Measurements from ENCODE around the gene CARD14.
"Not testable (repeated sequence)": the region's sequence is repeated elsewhere in the genome, so short reads cannot be mapped to it uniquely, and the experiment has no call there.

The CARD14 gene

DNA sequence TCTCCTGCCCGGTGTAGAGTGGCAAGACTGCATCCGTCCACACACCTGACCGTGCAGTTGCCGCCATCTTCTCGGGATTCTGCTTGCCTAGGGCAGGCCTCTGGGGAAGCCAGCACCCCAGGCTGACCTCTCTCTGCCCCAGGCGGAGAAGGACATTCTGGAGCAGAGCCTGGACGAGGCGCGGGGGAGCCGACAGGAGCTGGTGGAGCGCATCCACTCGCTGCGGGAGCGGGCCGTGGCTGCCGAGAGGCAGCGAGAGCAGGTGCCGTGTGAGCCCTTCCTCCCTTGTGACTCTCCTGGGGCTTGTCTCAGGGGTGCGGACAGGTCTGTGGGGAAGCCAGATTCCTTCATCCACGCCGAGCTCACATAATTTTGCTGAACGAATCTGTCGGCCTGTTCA is 19.8 kb downstream of the CARD14 start:
- no peaks in the 10 kb centered on the region for H3K36me3 Mint-ChIP-seq
- no peak overlapping the region for H3K27ac Mint-ChIP-seq
- no peaks in the 10 kb centered on the region for H3K9me3 Mint-ChIP-seq
- no peak overlapping the region for H3K4me3 Mint-ChIP-seq
- no peaks in the 10 kb centered on the region for H3K4me1 Mint-ChIP-seq
- H3K27me3 Mint-ChIP-seq, result peaks cover 3% of the 10 kb centered on the region

DNA sequence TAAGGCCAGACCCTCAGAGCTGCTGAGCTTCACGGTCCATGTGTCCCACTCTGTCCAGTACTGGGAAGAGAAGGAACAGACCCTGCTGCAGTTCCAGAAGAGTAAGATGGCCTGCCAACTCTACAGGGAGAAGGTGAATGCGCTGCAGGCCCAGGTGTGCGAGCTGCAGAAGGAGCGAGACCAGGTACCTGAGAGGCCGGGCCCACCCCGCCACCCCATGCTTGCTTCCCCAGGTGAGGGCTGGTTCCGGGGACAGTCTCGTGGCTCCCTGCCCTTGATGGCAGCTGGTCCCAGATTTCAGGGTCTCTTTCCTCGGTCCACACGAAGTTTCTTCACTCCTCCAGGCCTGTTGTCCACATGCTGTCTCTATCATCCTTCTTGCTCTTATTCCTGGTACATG is 20.9 kb downstream of the CARD14 start:
- H3K36me3 Mint-ChIP-seq, result no peaks in the 10 kb centered on the region
- peak overlapping the region; percentile 35 for H3K27ac Mint-ChIP-seq
- H3K27me3 Mint-ChIP-seq, result peaks cover 3% of the 10 kb centered on the region
- no peaks in the 10 kb centered on the region for H3K9me3 Mint-ChIP-seq
- H3K4me1 Mint-ChIP-seq, result no peaks in the 10 kb centered on the region
- no peak overlapping the region for H3K4me3 Mint-ChIP-seq

DNA sequence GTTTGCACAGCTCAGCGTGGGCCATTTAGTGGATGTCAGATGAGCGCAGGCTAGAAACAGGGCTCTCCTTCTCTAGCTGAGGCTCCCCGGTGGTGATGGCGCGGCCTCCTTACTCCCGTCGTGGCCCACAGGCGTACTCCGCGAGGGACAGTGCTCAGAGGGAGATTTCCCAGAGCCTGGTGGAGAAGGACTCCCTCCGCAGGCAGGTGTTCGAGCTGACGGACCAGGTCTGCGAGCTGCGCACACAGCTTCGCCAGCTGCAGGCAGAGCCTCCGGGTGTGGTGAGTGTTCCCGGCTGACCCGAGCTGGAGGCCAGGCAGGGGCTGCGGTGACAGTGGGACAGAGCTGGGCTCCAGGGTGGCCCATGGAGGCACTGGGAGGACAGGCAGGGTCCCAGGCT is 21.4 kb downstream of the CARD14 start:
- no peaks in the 10 kb centered on the region for H3K4me1 Mint-ChIP-seq
- no peak overlapping the region for H3K4me3 Mint-ChIP-seq
- peak overlapping the region; percentile 35 for H3K27ac Mint-ChIP-seq
- H3K36me3 Mint-ChIP-seq, result no peaks in the 10 kb centered on the region
- H3K27me3 Mint-ChIP-seq, result peaks cover 3% of the 10 kb centered on the region
- H3K9me3 Mint-ChIP-seq, result no peaks in the 10 kb centered on the region

DNA sequence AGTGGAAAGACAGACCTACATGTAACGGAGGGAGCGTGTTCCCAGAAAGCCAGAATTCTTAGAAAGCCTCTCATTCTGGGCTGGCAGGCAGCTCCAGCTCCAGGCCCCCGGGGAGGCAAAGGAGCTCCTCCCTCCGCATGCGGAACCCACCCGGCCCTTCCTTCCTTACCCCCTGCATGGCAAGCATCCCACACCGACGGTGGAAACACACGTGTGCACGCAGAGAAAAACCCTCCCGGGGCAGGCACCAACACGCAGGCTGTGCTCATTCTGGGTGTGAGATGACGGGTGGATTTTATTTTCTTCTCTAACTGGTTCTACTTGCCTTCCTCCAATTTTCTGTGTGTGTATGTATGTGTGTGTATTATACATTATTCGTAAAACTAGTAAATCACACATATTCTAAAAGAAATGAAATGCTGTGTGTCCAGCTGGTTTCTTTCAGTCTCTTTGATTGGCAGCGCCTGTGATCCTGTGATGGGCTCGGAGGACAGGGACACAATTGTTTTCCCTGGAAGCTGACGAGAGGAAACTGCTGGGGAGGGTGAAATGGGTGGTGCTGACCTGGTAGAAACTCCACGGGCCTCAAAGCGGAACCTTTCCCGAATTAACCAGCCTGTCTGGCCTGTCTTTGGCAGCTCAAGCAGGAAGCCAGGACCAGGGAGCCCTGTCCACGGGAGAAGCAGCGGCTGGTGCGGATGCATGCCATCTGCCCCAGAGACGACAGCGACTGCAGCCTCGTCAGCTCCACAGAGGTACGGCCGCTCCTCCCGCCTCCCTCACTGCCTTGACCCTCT is 22.2 kb downstream of the CARD14 start:
- no peaks in the 10 kb centered on the region for H3K4me1 Mint-ChIP-seq
- no peaks in the 10 kb centered on the region for H3K36me3 Mint-ChIP-seq
- no peak overlapping the region for H3K27ac Mint-ChIP-seq
- peaks cover 3% of the 10 kb centered on the region for H3K27me3 Mint-ChIP-seq
- H3K4me3 Mint-ChIP-seq, result no peak overlapping the region
- H3K9me3 Mint-ChIP-seq, result no peaks in the 10 kb centered on the region

DNA sequence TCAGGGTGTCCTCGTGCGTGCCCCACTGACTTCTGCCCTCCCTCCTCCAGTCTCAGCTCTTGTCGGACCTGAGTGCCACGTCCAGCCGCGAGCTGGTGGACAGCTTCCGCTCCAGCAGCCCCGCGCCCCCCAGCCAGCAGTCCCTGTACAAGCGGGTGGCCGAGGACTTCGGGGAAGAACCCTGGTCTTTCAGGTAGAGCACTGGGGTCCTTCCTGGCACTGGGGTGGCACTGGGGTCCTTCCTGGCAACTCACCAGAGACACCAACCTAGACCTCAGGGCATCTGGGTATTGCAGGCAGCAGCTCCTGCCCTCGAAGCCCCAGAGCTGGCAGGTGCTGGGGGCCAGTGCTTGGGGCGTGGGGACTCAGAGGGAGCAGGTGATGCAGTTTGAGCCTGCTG is 25.3 kb downstream of the CARD14 start:
- H3K27me3 Mint-ChIP-seq, result peaks cover 3% of the 10 kb centered on the region
- H3K36me3 Mint-ChIP-seq, result no peaks in the 10 kb centered on the region
- no peaks in the 10 kb centered on the region for H3K4me1 Mint-ChIP-seq
- no peak overlapping the region for H3K27ac Mint-ChIP-seq
- H3K4me3 Mint-ChIP-seq, result no peak overlapping the region
- no peaks in the 10 kb centered on the region for H3K9me3 Mint-ChIP-seq

DNA sequence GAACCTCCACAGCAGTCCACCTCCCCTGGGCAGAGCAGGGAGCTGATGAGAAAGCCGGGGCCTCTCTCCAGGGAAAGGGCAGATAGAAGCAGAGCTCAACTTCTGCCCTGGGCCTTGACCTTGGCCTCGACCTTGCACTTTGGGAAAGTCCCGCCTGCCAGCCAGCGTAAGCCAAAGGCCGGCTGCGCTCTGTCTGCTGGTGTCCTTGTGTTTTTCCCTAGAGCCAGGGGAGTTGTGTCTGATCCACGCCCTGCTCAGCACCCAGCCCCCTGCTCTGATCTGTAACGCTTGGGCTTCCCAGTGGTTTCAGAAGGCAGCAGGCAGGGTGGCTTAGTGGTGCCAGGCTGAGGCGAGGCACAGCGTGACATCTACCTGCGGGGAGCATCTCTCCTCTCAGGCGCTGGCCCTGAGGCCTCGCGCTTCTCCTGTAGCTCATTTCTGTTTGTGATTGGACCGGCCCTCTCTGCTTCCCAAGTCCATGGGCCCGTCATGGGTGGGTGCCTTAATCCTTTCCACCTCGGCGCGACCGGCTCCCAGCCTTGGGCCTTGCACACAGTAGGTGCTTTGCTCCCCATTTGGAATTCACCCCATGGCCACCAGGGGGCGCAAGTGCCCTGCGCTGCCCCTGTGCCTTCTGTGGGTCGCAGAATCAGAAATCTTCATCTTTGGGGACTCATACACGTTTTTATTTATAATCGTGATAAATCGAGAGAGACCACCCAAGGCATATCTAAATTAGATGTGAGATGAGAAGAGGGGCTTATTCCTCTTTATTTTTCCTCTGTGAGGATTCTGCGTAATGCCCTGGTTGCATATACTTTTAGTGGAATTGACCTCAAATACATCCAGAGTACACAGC is 26.1 kb downstream of the CARD14 start:
- Mint-ChIP-seq H3K9me3 (no peaks in the 10 kb centered on the region), H3K27me3 (peaks cover 3% of the 10 kb centered on the region), H3K4me1 (no peaks in the 10 kb centered on the region), H3K4me3 (no peak overlapping the region), H3K27ac (peak overlapping the region; percentile 11), H3K36me3 (no peaks in the 10 kb centered on the region)

DNA sequence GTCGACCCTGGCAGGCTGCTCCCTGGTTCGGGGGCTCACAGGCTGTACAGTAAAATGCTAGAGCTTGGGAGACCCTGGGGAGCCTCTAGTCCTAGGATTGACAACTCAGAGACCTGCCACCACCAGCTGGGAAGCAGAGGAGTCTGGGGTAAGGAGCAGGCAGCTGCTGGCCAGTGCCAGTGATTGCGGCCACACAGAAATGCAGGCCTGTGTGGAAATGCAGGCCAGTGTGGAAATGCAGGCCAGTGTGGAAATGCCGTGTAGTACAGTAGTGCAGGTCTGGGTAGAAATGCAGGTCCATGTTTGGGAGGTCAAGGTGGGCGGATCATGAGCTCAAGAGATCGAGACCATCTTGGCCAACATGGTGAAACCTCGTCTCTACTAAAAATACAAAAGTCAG is 26.8 kb downstream of the CARD14 start:
- H3K9me3 Mint-ChIP-seq, result no peaks in the 10 kb centered on the region
- no peak overlapping the region for H3K4me3 Mint-ChIP-seq
- no peaks in the 10 kb centered on the region for H3K36me3 Mint-ChIP-seq
- H3K27ac Mint-ChIP-seq, result no peak overlapping the region
- no peaks in the 10 kb centered on the region for H3K4me1 Mint-ChIP-seq
- peaks cover 2% of the 10 kb centered on the region for H3K27me3 Mint-ChIP-seq

DNA sequence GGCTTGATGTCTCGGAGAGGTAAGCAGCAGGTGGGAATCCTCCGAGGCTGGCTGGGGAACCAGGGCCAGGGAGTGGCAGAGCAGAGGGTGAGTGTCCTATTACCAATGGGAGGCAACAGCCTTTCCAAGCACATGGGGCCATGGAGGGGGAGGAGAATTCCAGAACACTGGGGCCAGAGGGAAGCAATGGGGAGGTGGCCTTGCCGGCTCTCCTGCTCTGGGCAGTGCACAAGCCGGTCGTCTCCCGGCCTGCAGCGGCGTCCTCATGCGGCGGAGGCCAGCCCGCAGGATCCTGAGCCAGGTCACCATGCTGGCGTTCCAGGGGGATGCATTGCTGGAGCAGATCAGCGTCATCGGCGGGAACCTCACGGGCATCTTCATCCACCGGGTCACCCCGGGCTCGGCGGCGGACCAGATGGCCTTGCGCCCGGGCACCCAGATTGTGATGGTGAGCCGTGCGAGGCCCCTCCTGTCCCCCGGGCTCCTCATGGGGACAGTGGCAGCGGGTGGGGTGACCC is 28.4 kb downstream of the CARD14 start:
- no peak overlapping the region for H3K4me3 Mint-ChIP-seq
- H3K4me1 Mint-ChIP-seq, result no peaks in the 10 kb centered on the region
- no peaks in the 10 kb centered on the region for H3K27me3 Mint-ChIP-seq
- H3K36me3 Mint-ChIP-seq, result no peaks in the 10 kb centered on the region
- H3K27ac Mint-ChIP-seq, result no peak overlapping the region
- H3K9me3 Mint-ChIP-seq, result no peaks in the 10 kb centered on the region

DNA sequence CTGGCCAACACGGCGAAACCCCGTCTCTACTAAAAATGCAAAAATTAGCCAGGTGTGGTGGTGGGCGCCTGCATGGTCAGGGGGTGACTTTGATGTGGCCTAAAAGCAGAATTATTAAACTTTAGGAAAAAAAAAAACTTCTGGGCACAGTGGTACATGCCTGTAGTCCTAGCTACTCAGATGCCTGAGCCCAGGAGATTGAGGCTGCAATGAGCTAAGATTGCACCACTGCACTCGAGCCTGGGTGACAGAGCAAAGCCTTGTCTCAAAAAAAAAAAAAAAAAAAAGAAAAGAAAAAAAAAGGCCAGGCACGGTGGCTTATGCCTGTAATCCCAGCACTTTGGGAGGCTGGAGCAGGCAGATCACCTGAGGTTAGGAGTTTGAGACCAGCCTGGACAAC is 29.5 kb downstream of the CARD14 start:
- H3K9me3 Mint-ChIP-seq, H3K36me3 Mint-ChIP-seq, H3K4me3 Mint-ChIP-seq, H3K27ac Mint-ChIP-seq, H3K4me1 Mint-ChIP-seq, H3K27me3 Mint-ChIP-seq: not testable (repeated sequence)

DNA sequence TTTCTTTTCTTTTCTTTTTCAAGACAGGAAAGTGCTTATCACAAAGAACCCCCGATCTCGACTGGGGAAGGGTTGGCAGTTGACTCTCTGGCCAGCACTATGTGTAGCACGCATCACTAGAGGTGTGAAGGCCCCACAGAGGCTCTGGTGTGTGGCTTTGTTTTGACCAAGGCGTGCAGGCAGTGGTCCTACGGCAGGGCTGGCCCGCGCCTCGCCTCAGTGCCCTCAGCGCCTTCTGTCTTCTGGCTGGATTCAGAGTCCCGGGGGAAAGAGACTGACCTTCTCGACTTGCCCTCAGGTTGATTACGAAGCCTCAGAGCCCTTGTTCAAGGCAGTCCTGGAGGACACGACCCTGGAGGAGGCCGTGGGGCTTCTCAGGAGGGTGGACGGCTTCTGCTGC is 31.6 kb downstream of the CARD14 start:
- Mint-ChIP-seq H3K36me3 (no peaks in the 10 kb centered on the region), H3K4me1 (no peaks in the 10 kb centered on the region), H3K27ac (no peak overlapping the region), H3K9me3 (no peaks in the 10 kb centered on the region), H3K4me3 (no peak overlapping the region), H3K27me3 (no peaks in the 10 kb centered on the region)

DNA sequence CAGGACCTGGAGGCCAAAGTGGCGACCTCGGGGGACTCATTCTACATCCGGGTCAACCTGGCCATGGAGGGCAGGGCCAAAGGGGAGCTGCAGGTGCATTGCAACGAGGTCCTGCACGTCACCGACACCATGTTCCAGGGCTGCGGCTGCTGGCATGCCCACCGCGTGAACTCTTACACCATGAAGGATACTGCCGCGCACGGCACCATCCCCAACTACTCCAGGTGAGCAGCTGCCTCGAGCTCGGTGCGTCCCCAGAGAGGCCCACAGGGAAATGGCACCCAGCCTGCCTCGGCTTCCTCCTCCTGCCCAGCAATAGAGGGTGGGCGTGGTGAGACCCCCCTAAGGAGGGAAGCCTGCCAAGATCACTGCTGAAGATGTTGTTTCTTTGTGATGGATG is 32.4 kb downstream of the CARD14 start:
- Mint-ChIP-seq H3K27ac (no peak overlapping the region), H3K9me3 (no peaks in the 10 kb centered on the region), H3K27me3 (no peaks in the 10 kb centered on the region)

DNA sequence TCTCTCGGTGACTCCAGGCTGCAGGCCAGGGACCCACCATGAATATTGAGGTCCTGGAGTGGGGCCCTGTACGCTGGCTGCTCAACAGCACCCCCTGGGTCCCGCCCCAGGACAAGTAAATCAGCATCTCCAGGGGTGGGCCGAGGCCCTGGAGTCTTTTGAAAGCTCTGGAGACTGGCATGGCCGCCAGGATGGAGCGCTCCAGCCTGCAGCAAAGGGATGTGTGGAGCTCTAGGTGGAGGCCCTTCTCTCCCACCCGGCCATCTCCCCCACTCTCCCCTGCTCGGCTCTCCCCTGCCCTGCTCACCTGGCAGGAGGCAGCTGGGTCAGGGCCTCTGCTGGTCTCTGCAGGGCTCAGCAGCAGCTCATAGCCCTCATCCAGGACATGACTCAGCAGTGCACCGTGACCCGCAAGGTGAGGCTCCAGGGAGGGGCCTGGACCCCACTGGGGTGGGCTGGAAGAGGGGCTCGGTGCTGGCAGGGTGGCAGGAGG is 33.7 kb downstream of the CARD14 start:
- H3K9me3 Mint-ChIP-seq, result no peaks in the 10 kb centered on the region
- no peak overlapping the region for H3K27ac Mint-ChIP-seq
- no peaks in the 10 kb centered on the region for H3K27me3 Mint-ChIP-seq
- H3K4me3 Mint-ChIP-seq, result no peak overlapping the region
- no peaks in the 10 kb centered on the region for H3K36me3 Mint-ChIP-seq
- no peaks in the 10 kb centered on the region for H3K4me1 Mint-ChIP-seq

More for the DNA sequence above, 32.4 kb downstream of the CARD14 start:
- Mint-ChIP-seq H3K4me3 (no peak overlapping the region), H3K36me3 (no peaks in the 10 kb centered on the region), H3K4me1 (no peaks in the 10 kb centered on the region)

DNA sequence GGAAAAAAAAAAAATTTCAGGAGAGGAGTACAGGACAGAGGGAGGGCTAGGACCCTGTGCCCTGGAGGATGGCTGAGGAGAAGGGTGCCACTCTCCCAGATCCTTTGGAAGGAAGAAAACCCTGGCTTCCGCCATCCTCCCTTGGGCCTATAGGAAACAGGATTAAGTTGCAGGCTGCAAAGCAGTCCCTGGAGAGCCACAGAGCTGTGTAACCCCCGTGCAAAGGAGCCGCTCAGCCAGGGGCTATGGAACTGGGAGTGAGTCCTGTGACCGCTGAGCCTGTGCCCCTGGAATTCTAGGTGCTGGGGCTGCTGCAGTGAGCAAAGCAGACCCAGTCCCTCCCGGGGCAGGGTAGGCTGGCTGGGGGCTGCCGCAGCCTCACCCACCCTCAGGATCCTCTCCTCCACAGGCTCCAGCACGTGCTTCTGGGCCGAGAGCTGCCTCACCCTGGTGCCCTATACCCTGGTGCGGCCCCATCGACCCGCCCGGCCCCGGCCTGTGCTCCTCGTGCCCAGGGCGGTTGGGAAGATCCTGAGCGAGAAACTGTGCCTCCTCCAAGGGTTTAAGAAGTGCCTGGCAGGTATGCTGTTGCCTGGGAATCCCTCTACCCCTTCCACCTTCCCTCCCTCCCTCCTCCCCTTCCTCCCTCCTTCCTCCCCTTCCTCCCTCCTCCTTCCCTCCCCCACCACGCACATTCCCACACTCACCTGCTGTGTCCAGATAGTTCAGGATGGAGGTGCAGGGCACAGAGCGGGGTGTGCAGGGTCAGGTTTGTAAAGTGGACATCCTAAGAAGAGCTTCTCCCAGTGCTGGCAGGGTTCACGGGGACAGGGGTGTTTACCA is 35.0 kb downstream of the CARD14 start:
- Mint-ChIP-seq H3K27ac (no peak overlapping the region), H3K4me1 (no peaks in the 10 kb centered on the region), H3K4me3 (no peak overlapping the region), H3K36me3 (no peaks in the 10 kb centered on the region), H3K9me3 (no peaks in the 10 kb centered on the region), H3K27me3 (no peaks in the 10 kb centered on the region)

DNA sequence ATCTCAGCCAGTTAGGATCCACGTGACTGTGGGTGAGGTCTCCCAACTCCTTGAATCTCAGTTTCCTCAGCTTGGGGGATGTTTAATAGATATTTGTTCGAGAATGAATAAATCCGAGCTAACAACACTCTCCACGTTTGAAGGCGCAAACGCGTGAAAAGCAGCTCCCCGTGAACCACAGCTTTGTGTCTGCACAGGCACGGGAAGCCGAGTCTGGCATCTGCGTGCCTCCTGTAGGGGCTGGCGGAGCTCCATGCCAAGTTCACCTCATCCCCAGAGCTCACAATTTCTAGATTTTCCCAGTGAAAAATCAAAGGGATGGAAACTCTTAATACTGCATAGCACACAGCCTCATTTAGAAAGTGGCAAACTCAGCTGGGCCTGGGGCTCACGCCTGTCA is 36.0 kb downstream of the CARD14 start:
- Mint-ChIP-seq H3K27me3 (no peaks in the 10 kb centered on the region), H3K27ac (no peak overlapping the region), H3K36me3 (no peaks in the 10 kb centered on the region), H3K4me1 (no peaks in the 10 kb centered on the region), H3K9me3 (no peaks in the 10 kb centered on the region), H3K4me3 (no peak overlapping the region)

DNA sequence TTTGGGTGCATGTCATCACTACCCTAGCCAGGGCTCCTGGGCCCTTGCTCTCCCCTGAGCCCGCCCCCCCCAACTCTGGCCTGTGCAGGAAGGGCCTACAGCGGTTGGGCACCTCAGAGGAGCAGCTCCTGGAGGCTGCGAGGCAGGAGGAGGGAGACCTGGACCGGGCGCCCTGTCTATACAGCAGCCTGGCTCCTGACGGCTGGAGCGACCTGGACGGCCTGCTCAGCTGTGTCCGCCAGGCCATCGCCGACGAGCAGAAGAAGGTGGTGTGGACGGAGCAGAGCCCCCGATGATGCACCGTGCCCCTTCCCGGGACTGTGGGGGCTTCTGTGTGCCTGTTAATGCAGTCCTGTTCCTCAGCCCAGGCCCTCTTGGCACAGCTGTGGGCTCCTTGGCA is 38.2 kb downstream of the CARD14 start:
- Mint-ChIP-seq H3K27ac (no peak overlapping the region), H3K9me3 (no peaks in the 10 kb centered on the region), H3K27me3 (no peaks in the 10 kb centered on the region), H3K36me3 (no peaks in the 10 kb centered on the region), H3K4me1 (no peaks in the 10 kb centered on the region), H3K4me3 (no peak overlapping the region)
